Stimulated activated CD4-positive, alpha-beta T cell treated with anti-CD3 and anti-CD28 coated beads, Interleukin-15, amount 100 ng/mL, for 1 hour (primary cell): ENCODE measurements around the gene SCRG1.
A peak's percentile ranks its signal among the peaks of the same experiment; 100 is the strongest.

Experiments used
- DNase-seq, 2 donors: peaks; one replicate each; pipeline ENCODE4 v3.0.0-alpha.2; 2020; ENCODE audit warnings: low read depth in 1 of 2, low spot score in 1 of 2

SCRG1 gene

GRCh38 chr4:173365359-173365996 is 33.4 kb downstream of the SCRG1 start:
- DNase-seq = no peak

- DNase-seq = no peak
Measured at GRCh38 chr4:173362666-173363065, 36.2 kb downstream of the SCRG1 start.

DNA sequence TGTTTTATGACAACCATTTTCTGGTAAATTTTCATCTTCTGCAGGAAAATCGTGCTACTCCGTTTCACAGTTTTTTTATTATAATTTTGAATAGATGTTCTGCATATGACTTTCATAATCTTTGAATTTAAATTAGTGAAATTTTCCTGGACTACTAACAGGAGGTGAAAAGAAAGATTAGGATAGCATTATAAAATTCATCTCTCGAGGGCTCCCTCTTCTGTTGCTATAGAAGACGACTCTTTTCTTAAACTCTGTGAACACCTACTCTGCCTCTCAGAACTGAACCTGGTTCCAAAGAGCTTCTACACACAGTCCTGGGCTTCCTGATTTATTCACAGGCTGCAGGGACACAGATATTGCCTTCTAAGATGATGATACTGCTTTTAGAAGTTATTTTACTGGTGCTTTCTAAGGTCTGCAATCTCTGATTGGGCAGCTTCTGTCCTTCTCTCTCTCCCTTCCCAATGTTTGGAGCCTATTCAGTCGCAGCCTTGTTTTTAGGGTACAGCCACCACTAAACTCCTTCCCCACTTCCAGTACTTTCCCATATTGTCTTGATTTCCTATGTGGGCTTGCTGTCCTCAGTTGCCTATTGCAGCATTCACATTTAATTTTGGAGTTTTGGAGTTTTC is 38.2 kb downstream of the SCRG1 start:
- DNase-seq = no peak

DNA sequence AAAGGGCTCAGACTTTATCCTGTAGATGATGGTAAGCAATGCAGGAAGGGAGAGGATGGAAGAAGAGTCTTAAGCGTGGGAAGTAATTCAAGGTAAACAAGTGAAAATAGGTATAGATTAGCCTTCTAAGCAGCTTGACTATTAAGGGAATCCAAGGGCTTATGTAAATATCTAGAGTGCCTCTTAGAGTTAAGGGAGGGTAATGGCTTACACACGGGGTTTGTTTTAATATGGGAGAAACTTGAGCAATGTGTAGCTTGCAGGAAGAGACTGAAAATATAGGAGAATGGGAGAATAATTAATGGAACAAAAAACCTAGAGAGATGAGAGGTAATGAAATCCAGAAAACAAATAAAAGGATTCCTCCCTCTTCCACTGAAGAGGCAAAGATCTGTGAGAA is 41.0 kb downstream of the SCRG1 start:
- no peak for DNase-seq

- DNase-seq = no peak
Measured at GRCh38 chr4:173347467-173347866, 51.4 kb downstream of the SCRG1 start.

- DNase-seq = no peak
Measured at GRCh38 chr4:173346074-173346473, 52.8 kb downstream of the SCRG1 start.

DNA sequence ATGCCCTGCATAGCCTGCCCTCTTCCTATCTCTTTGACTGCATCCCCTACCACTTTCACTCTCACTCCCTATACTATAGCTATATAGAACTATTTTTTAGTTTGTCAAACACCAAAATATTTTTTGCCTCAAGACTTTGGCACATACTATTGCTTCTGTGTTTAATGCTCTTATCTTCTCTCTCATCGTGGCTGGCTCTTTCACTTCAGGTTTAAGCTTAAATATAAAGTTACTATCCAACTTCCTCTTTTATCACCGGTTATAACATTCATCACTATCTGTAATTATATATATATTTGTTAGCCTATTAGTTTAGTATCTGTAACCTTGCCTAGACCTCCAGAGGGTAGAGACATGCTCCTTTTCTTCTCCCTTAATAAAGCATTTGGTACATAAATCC is 53.3 kb downstream of the SCRG1 start:
- DNase-seq = no peak

DNA sequence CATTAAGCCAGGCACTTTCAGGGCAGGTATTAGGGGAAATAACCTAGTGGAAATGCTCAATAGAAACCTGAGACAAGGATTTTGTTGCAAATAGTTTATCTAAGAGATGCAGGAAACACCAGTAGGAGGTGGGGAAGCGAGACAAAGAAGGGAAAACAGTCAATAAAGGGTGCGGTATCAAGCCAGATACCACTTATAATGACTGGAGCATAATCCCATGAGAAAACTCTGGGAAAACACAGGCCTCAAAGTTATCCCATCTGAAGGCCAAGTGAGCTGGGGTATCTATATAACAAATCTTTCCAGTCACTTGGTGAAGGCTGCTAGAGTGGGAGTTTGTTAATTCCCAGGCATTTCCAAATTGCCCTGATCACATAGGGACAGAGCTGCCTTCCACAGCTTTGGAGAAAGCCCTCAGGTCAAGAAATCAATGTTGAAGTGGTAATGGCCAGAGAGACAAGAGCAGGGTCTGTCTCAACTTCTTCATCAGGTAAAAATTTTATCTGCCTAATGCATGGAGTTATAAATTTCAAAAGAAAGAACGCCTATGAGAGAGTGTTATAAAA is 55.0 kb downstream of the SCRG1 start:
- DNase-seq = no peak

DNA sequence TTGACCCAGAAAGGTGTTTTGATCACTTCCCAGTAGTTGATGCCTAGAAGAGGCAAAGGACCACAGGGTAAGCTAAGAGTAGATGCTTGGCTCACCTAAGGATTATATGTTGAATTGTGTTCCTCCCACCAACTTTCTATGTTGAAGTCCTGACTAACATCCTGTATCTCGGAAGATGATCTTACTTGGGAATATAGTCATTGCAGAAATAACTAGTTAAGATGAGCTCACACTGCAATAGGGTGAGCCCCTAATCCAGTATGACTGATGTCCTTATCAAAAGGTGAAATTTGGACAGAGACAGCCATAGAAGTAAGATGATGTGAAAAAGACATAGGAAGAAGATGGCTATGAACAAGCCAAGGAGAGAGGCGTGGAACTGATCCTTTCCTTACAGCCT is 61.5 kb downstream of the SCRG1 start:
- DNase-seq = no peak

GRCh38 chr4:173334891-173335752 is 63.8 kb downstream of the SCRG1 start:
- peak; percentile 2 to 9 for DNase-seq
